D341Med (cell line): Measurements from ENCODE around the gene GNAL.

Experiments used
- DNase-seq: peaks from one replicate; pipeline ENCODE4 v3.0.0; 2012; ENCODE audit warnings: low spot score

The GNAL gene

GRCh38 chr18:11724781-11725180 is 35.7 kb downstream of the GNAL start:
- DNase-seq: no peak

GRCh38 chr18:11726556-11726955 is 37.5 kb downstream of the GNAL start:
- DNase-seq: no peak

DNA sequence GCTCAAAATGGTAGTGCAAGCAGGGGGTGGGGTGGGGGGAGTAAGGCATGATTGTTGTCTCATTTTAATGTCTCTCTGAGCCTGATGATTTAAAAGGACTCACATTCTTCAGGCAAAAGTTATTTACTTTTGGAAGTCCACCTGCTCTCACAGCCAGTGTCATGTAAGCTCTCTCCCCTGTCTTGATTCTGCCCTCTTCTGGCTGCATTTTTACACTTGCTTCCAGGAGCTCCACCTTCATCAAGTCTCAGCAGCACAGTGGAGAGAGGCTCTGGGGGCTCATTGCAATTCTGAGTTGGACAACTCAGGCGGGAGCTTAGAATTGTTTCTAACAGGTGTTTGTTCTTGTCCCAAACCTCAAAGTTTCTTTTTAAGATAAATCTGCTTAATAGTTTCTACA is 39.2 kb downstream of the GNAL start:
- DNase-seq: no peak

DNA sequence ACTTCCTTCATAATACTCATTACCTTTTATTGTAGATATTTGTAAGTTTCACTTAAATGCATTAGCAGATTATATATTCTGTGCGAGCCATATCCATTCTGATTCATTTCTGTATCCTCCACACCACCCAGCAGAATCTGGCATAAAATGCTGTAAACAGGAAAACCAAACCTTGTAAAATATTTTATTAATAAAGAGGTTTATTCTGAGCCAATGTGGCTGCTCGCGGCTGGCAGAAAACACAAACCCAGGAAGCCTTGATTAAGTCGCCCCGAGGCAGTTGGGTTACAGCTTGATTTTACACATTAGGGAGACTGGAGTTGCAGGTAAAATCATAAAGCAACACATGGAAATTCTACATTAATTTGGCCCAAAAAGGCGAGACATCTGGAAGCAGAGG is 40.5 kb downstream of the GNAL start:
- DNase-seq: no peak

DNA sequence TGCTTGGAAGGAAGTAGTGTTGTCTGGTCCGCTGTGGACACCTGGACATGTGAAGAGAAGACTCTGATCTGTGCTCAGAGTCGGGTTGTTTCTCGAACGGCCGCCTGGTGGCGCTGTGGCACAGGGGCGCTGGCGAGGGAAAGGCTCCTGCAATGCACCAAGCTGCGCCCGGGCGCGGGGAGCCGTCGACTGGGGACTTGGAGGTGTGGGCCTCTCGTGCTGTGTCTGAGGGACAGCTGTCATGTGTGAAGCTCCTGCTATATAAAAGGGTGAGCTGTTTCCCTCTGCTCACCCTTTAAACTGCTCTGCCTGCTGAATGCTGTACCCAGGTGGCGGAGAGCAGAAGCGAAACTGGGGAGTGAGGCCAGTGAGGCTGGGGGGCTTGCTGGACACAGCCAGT is 44.0 kb downstream of the GNAL start:
- peak; percentile 92 for DNase-seq

GRCh38 chr18:11736656-11737055 is 47.6 kb downstream of the GNAL start:
- DNase-seq: no peak

- DNase-seq: no peak
These were observed 50.8 kb downstream of the GNAL start for GRCh38 chr18:11739893-11740292.

- no peak for DNase-seq
These were observed 51.4 kb downstream of the GNAL start for GRCh38 chr18:11740461-11740860.

- peak; percentile 72 for DNase-seq
These were observed 52.6 kb downstream of the GNAL start for GRCh38 chr18:11741505-11742145.

GRCh38 chr18:11745521-11745920 is 56.5 kb downstream of the GNAL start:
- no peak for DNase-seq

- no peak for DNase-seq
These were observed 58.2 kb downstream of the GNAL start for GRCh38 chr18:11747286-11747685.

DNA sequence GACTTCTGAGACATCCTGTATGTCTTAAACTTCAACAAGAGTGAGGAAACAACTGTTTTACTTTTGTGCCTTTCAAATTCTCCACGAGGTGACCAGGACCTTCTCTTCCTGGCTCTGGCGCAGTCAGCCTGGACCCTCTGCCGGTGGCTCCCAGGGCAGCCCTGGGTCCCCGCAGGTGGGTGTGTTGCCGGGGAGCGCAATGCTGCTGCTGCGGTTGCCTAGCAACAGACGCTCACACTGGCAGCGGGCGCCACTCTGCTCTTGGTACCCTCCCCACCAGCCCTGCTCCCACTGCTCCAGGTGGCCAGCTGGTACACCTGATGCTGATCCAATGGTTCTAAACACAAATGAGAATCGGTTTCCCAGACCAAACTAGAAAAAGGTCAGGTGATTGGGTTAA is 58.7 kb downstream of the GNAL start:
- DNase-seq: no peak

DNA sequence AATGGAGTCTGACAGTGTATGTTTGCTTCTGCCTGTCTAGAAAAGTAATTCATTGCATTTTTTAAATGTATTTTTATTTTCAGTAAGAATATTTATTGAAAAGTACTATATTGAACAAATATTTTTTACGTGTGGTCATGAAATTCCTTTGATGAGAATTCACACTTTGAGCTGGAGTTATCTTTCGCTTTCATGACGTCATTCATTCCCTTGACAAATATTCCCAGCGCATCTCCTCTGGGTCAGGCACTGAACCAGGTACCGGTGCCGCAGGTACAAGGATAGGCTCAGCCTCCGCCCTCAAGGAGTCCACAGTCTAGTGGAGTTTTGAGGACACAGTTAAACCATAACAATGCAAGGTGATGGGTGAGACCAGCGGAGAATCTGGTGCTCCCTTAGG is 60.2 kb downstream of the GNAL start:
- DNase-seq: no peak

DNA sequence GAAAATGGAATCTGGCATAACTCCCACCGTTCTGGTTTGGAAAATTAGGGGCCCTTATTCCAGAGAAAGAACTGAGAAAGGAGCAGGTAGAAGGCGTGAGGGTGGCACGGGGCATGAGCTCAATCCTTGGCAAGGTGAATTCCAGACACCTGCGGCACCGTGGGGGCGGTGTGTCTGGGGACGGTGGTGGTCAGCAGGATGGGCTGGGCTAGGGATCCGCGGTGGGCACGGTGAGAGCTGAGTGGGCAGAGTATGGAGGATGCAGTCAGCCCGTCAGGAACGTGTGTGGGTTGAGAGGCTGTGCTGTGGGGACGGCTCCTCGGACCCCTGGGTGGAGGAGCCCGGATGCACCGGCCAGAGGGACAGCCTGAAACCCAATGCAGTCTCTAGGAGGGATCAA is 61.1 kb downstream of the GNAL start:
- DNase-seq: no peak

- no peak for DNase-seq
These were observed 61.7 kb downstream of the GNAL start for GRCh38 chr18:11750581-11751310.

- peak; percentile 60 for DNase-seq
These were observed 62.5 kb downstream of the GNAL start for GRCh38 chr18:11751341-11752115.

GRCh38 chr18:11752116-11752911 is 63.2 kb downstream of the GNAL start:
- DNase-seq: peak; percentile 72

DNA sequence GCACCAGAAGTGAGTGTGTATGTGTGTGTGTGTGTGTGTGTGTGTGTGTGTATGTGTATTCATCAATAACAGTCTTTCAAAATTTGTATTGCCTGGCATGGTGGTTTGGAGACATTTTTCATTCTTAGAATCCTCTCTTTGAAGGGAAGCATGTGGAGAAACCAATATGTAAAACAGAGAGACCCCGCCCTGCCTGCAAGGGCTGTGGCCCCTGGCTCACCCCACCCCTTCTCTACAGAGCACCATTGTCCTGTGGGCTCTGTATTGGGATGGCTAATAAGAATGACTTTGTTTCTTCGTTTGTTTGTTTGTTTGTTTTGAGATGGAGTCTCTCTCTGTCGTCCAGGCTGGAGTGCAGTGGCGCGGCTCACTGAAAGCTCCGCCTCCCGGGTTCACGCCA is 65.9 kb downstream of the GNAL start:
- DNase-seq: no peak

- DNase-seq: no peak
These were observed 68.1 kb downstream of the GNAL start for GRCh38 chr18:11757084-11757590.

DNA sequence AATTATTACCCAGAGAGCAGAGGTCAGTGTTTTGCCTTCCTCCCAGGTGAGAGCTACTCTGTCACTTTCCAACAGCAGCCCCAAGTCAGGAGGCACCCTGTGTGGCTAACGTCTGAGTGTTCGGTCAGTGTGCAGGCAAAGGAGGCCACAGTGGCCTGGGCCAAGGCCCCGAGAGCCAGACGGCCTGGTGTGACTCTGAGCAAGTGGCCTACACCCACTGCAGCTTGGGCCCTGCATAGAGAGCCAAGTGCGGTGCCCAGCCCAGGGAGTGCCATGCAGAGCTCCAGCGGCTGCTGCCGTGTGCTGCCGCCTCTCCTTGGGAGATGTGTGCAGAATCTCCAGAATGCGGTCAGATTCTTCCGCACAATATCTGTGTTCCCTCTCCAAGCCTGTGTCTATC is 70.4 kb downstream of the GNAL start:
- DNase-seq: no peak

DNA sequence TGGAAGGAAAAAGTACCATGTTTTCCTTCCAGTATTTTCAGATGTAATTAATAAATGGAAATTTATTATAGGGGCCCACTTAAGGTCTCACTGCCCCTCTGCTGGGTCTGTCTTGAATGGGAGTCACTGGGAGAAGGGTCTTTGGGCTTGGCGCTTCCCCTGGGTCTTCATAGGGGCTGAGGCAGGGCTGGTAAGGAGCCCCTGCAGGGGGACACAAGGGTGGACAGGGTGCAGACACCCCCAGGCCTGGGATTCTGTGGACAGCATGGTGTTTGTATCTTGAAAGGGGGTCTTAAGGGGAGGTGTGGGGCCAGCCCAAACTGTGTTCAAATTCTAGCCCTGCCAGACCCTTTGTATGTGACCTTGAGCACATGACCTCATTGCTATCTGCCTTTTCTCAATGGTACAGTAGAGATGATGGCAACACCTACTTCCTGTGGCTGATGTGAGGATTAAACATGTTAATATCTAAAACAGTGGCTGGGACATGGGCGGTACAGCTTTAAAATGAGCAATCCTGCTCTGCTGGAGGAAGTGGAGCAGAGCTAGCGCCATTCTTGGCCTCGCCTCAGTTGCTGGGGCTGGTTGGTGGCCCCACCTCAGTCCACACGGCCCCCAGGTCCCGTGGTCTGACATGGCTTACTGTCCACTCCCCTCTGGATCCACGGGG is 71.6 kb downstream of the GNAL start:
- DNase-seq: no peak

DNA sequence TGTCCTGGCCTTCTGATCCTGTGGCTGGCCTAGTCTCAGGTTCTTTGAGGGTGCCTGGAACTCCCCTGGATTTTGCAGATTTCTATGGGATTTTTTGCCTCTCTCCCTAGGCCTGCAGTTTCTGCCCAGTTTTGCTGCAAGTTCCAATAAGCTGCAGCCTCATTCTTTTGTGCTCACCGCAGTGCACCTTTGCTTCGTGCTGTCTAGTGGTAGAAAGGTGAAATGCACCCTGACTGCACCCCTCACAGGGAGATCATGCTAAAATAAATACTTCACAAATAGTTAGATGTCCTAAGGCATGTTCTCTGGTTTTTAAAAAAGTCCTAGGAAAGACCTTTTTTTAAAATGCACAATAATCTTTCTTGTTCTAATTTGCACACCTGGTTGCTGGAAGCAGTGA is 72.5 kb downstream of the GNAL start:
- no peak for DNase-seq
